B cell (primary cell): ENCODE measurements around the gene ULK4. TPM values are rescaled to one million over a fixed set of nuclear protein-coding genes. Genes with fewer than 3 reads are reported as not detected.

Experiments used
- ATAC-seq: fragments of 200-7000 bp; cut with Tn5 transposase; one replicate; pipeline ENCODE4 v1.10.0; 2021; ENCODE audit warnings: low read depth, mild to moderate bottlenecking, moderate number of reproducible peaks, moderate library complexity
- CTCF ChIA-PET: fragments of 350-600 bp; sonication (Branson Sonifier 250); formaldehyde crosslinking; loops from one replicate; lab custom pipeline; 2021; ENCODE audit warnings: antibody characterized with exemption, inconsistent platforms; lab: Charles Lee
- POLR2A ChIA-PET: fragments of 350-600 bp; sonication (Branson Sonifier 250); formaldehyde crosslinking; loops from one replicate; lab custom pipeline; 2021; ENCODE audit warnings: antibody characterized with exemption; lab: Charles Lee
- DNase-seq: peaks from one replicate; pipeline ENCODE4 v3.0.0; 2013
- H2AFZ ChIP-seq: 2 replicates; pipeline ENCODE4 v1.6.1; 2012; ENCODE audit warnings: mild to moderate bottlenecking, low read depth, low read length; ENCODE audit not compliant: insufficient read depth, poor library complexity, severe bottlenecking
- H3K27ac ChIP-seq, 2 donors: 1 replicate in 1 of 2; 2 replicates in 1 of 2; pipeline ENCODE4 v1.5.1; 2012 to 2013; ENCODE audit warnings: low read length in 2 of 2, mild to moderate bottlenecking in 2 of 2, moderate library complexity in 1 of 2
- H3K27me3 ChIP-seq, 4 experiments: fragments of 200-600 bp in 1 of 4; sonication (generic) in 1 of 4; replicated peaks in 1 of 4; 1 replicate in 2 of 4; 2 replicates in 2 of 4; pipeline versions ENCODE4 v1.6.1 to v1.7.0; 2013 to 2016; ENCODE audit warnings: low read length in 3 of 4, mild to moderate bottlenecking in 2 of 4, mixed read lengths in 1 of 4, moderate library complexity in 1 of 4; ENCODE audit not compliant: insufficient read depth in 4 of 4, control insufficient read depth in 3 of 4; ENCODE audit errors: control extremely low read depth in 1 of 4
- H3K36me3 ChIP-seq, 2 experiments: replicated peaks in 1 of 2; 1 replicate in 1 of 2; 2 replicates in 1 of 2; pipeline versions ENCODE4 v1.6.1 to v1.7.1; 2013; ENCODE audit warnings: low read length in 1 of 2; ENCODE audit not compliant: insufficient read depth in 2 of 2, control insufficient read depth in 1 of 2; ENCODE audit errors: control extremely low read depth in 1 of 2, extremely low read depth in 1 of 2
- H3K4me1 ChIP-seq, 2 donors: fragments of 200-600 bp in 1 of 2; sonication (generic) in 1 of 2; 1 replicate in 1 of 2; 2 replicates in 1 of 2; pipeline versions ENCODE4 v1.5.1 to v1.6.1; 2013 to 2017; ENCODE audit warnings: low read length in 2 of 2; ENCODE audit not compliant: control insufficient read depth in 2 of 2, insufficient read depth in 2 of 2
- H3K4me2 ChIP-seq: replicated peaks from 2 replicates; pipeline ENCODE3; 2012; ENCODE audit warnings: mild to moderate bottlenecking, low read depth, low read length; ENCODE audit not compliant: poor library complexity, severe bottlenecking
- H3K4me3 ChIP-seq, 5 experiments: fragments of 200-600 bp in 1 of 5; sonication (generic) in 1 of 5; 1 replicate in 3 of 5; 2 replicates in 2 of 5; pipeline versions ENCODE4 v1.5.1 to v1.7.0; 2011 to 2016; ENCODE audit warnings: low read length in 4 of 5, mild to moderate bottlenecking in 4 of 5, low read depth in 2 of 5, control low read depth in 1 of 5, moderate library complexity in 1 of 5; ENCODE audit not compliant: insufficient read depth in 1 of 5; ENCODE audit errors: control extremely low read depth in 1 of 5, extremely low read depth in 1 of 5
- H3K79me2 ChIP-seq: fragments of 200-600 bp; sonication (generic); one replicate; pipeline ENCODE4 v1.6.0; 2016; ENCODE audit warnings: low read length; ENCODE audit not compliant: control insufficient read depth, insufficient read depth
- H3K9ac ChIP-seq: fragments of 200-600 bp; sonication (generic); 2 replicates; pipeline ENCODE4 v1.6.1; 2017; ENCODE audit warnings: mild to moderate bottlenecking, low read length, moderate library complexity
- H3K9me3 ChIP-seq, 3 donors: one replicate each; pipeline versions ENCODE4 v1.6.1 to v1.7.1; 2013; ENCODE audit warnings: low read length in 2 of 3; ENCODE audit not compliant: control insufficient read depth in 2 of 3, insufficient read depth in 1 of 3; ENCODE audit errors: control extremely low read depth in 1 of 3
- H4K20me1 ChIP-seq: 2 replicates; pipeline ENCODE4 v1.6.0; 2012; ENCODE audit warnings: mild to moderate bottlenecking, low read length; ENCODE audit not compliant: insufficient read depth, control insufficient read depth, poor library complexity, severe bottlenecking
- H3K27ac Mint-ChIP-seq: one replicate; pipeline ENCODE4 v1.8.0; 2021; ENCODE audit warnings: mixed read lengths
- H3K27me3 Mint-ChIP-seq: one replicate; pipeline ENCODE4 v1.8.0; 2021; ENCODE audit warnings: mixed read lengths
- H3K4me1 Mint-ChIP-seq: one replicate; pipeline ENCODE4 v1.8.0; 2021; ENCODE audit warnings: mixed read lengths
- H3K4me3 Mint-ChIP-seq: one replicate; pipeline ENCODE4 v1.8.0; 2021; ENCODE audit warnings: mixed read lengths
- H3K9me3 Mint-ChIP-seq: one replicate; pipeline ENCODE4 v1.8.0; 2022; ENCODE audit warnings: mixed read lengths; ENCODE audit not compliant: insufficient read depth
- CTCF ChIP-seq: fragments of 200-600 bp; IDR thresholded peaks from one replicate; pipeline ENCODE4 v1.8.0; 2022; ENCODE audit warnings: antibody characterized with exemption, mild to moderate bottlenecking
- EZH2 ChIP-seq: IDR thresholded peaks from 2 replicates; pipeline ENCODE4 v1.6.1; 2012; ENCODE audit warnings: borderline replicate concordance, low read depth, mild to moderate bottlenecking, moderate library complexity, low read length; ENCODE audit not compliant: insufficient read depth, poor library complexity, severe bottlenecking
- intact Hi-C: fragments of 100-400 bp; cut with micrococcal nuclease; formaldehyde crosslinking; loops from one replicate; pipeline ENCODE4 v1.10.0; 2022
- polyA plus RNA-seq: library from polyadenylated mRNA; depleted of rRNA; stranded (reverse); fragments of >200 nt; gene quantifications from 2 replicates; pipeline ENCODE4 v1.2.3, GENCODE V29; 2012
- total RNA-seq, 2 donors: library from RNA; stranded (reverse); fragments of 120-200 nt in 1 of 2; gene quantifications; 1 replicate in 1 of 2; 2 replicates in 1 of 2; pipeline versions ENCODE4 v1.2.3 to v1.2.4, GENCODE V29; 2013 to 2022

ULK4 gene
- total and polyA plus RNA-seq, 2 donors (not counting 1 experiment from before 2014, with no cell fraction given), result 5.2 to 33.7 TPM

GRCh38 chr3:41503998-41504623 is 457.8 kb downstream of the ULK4 start:
- Mint-ChIP-seq H3K4me1 (no peaks in the 10 kb centered on the region), H3K27me3 (no peaks in the 10 kb centered on the region), H3K9me3 (peaks cover 7% of the 10 kb centered on the region), H3K4me3 (no peak overlapping the region), H3K27ac (no peak overlapping the region)
- H3K36me3 ChIP-seq, result no peaks in the 10 kb centered on the region
- no peak overlapping the region for H3K4me2 ChIP-seq
- ChIA-PET CTCF (no interaction called here), POLR2A (no interaction called here)
- no peaks in the 10 kb centered on the region for H3K4me1 ChIP-seq
- ATAC-seq (no peak), DNase-seq (no peak)
- H3K9me3 ChIP-seq, result peaks cover 0 to 10% (median 0%) of the 10 kb centered on the region in 3 donors
- H3K9ac ChIP-seq, result no peak overlapping the region
- TF ChIP-seq CTCF (no peak), EZH2 (no peak)
- H3K27me3 ChIP-seq, result no peaks in the 10 kb centered on the region
- H2AFZ ChIP-seq, result no peak overlapping the region
- intact Hi-C loops, result no loop called here
- no peak overlapping the region for H3K27ac ChIP-seq
- no peaks in the 10 kb centered on the region for H4K20me1 ChIP-seq
- no peak overlapping the region for H3K4me3 ChIP-seq
- H3K79me2 ChIP-seq, result no peaks in the 10 kb centered on the region

DNA sequence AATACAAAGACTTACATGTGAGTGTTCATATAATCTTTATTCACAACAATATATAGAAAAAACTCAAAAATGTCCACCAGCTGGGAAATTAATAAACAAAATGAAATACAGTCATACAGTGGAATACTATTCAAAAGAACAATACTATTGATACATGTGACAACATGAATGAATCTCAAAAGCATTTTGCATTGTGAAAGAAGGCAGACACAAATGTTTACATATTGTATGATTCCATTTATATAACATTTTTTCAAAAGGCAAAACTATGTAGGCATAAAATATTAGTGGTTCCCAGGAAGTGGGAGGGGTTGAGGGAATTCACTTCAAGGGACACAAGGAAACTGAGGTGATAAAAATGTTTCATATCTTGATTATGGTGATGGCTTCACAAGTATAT is 459.4 kb downstream of the ULK4 start:
- intact Hi-C loops, result no loop called here
- Mint-ChIP-seq H3K4me1 (no peaks in the 10 kb centered on the region), H3K4me3 (no peak overlapping the region), H3K9me3 (no peaks in the 10 kb centered on the region), H3K27me3 (no peaks in the 10 kb centered on the region), H3K27ac (no peak overlapping the region)
- no peak for DNase-seq
- no peak overlapping the region for H2AFZ ChIP-seq
- no peak overlapping the region for H3K27ac ChIP-seq
- H3K4me2 ChIP-seq, result no peak overlapping the region
- no peak overlapping the region for H3K4me3 ChIP-seq
- H3K79me2 ChIP-seq, result no peaks in the 10 kb centered on the region
- ChIA-PET CTCF (no interaction called here), POLR2A (no interaction called here)
- TF ChIP-seq CTCF (no peak), EZH2 (no peak)
- no peaks in the 10 kb centered on the region for H3K9me3 ChIP-seq
- H3K36me3 ChIP-seq, result no peaks in the 10 kb centered on the region
- no peak overlapping the region for H3K9ac ChIP-seq
- ATAC-seq, result no peak
- no peaks in the 10 kb centered on the region for H4K20me1 ChIP-seq
- H3K27me3 ChIP-seq, result no peaks in the 10 kb centered on the region
- no peaks in the 10 kb centered on the region for H3K4me1 ChIP-seq
